Neural progenitor cell (in vitro differentiated cells): ENCODE data around the gene DLG2. TPM values are rescaled to one million over a fixed set of nuclear protein-coding genes. Genes with fewer than 3 reads are reported as not detected.

Experiments
- DNase-seq: peaks from one replicate; pipeline ENCODE4 v3.0.0-alpha.2; 2016; ENCODE audit warnings: low spot score
- H2AFZ ChIP-seq: fragments of 200-600 bp; sonication (generic); replicated peaks from 2 replicates; pipeline ENCODE4 v1.6.1; 2016; ENCODE audit warnings: antibody characterized with exemption
- H3F3A ChIP-seq: fragments of 200-600 bp; sonication (generic); 2 replicates; pipeline ENCODE4 v1.6.1; 2016; ENCODE audit warnings: antibody characterized with exemption, low read depth
- H3K27ac ChIP-seq: fragments of 200-600 bp; sonication (generic); 2 replicates; pipeline ENCODE4 v1.5.1; 2016; ENCODE audit warnings: mild to moderate bottlenecking
- H3K27me3 ChIP-seq: fragments of 200-600 bp; sonication (generic); 2 replicates; pipeline ENCODE4 v1.6.1; 2016; ENCODE audit warnings: mild to moderate bottlenecking, moderate library complexity
- H3K36me3 ChIP-seq: fragments of 200-600 bp; sonication (generic); 2 replicates; pipeline ENCODE4 v1.5.1; 2016
- H3K4me1 ChIP-seq: fragments of 200-600 bp; sonication (generic); 2 replicates; pipeline ENCODE4 v1.6.1; 2016; ENCODE audit warnings: mixed run types
- H3K4me2 ChIP-seq: fragments of 200-600 bp; sonication (generic); 2 replicates; pipeline ENCODE4 v1.6.1; 2016
- H3K4me3 ChIP-seq: fragments of 200-600 bp; sonication (generic); 2 replicates; pipeline ENCODE4 v1.5.1; 2016
- H3K79me2 ChIP-seq: fragments of 200-600 bp; sonication (generic); 2 replicates; pipeline ENCODE4 v1.6.1; 2016; ENCODE audit warnings: low read depth
- H3K9ac ChIP-seq: fragments of 200-600 bp; sonication (generic); 2 replicates; pipeline ENCODE4 v1.6.1; 2016
- H3K9me3 ChIP-seq: fragments of 200-600 bp; sonication (generic); 2 replicates; pipeline ENCODE4 v1.5.1; 2016; ENCODE audit warnings: low read depth
- H4K20me1 ChIP-seq: fragments of 200-600 bp; sonication (generic); 2 replicates; pipeline ENCODE4 v1.6.1; 2016; ENCODE audit warnings: low read depth
- H3K27ac Mint-ChIP-seq: 3 replicates; pipeline ENCODE4 v1.8.0; 2021; ENCODE audit warnings: mixed read lengths
- H3K27me3 Mint-ChIP-seq: 2 replicates; pipeline ENCODE4 v1.8.0; 2022; ENCODE audit warnings: low read depth, mild to moderate bottlenecking, inconsistent platforms, moderate library complexity, mixed read lengths; ENCODE audit not compliant: insufficient read depth
- H3K36me3 Mint-ChIP-seq: 3 replicates; pipeline ENCODE4 v1.8.0; 2021; ENCODE audit warnings: mixed read lengths
- H3K4me1 Mint-ChIP-seq: 3 replicates; pipeline ENCODE4 v1.8.0; 2021; ENCODE audit warnings: mixed read lengths
- H3K4me3 Mint-ChIP-seq: 3 replicates; pipeline ENCODE4 v1.8.0; 2021; ENCODE audit warnings: mild to moderate bottlenecking, moderate library complexity, mixed read lengths
- H3K9me3 Mint-ChIP-seq: 3 replicates; pipeline ENCODE4 v1.8.0; 2020; ENCODE audit warnings: mixed read lengths
- CTCF ChIP-seq: fragments of 200-600 bp; sonication (generic); IDR thresholded peaks from 2 replicates; pipeline ENCODE4 v1.5.1; 2017; ENCODE audit warnings: antibody characterized with exemption, mild to moderate bottlenecking
- EZH2 ChIP-seq: fragments of 200-600 bp; sonication (generic); IDR thresholded peaks from 2 replicates; pipeline ENCODE4 v1.6.1; 2017; ENCODE audit warnings: antibody characterized with exemption, mild to moderate bottlenecking, moderate library complexity
- EZH2phosphoT487 ChIP-seq: fragments of 200-600 bp; sonication (generic); IDR thresholded peaks from 2 replicates; pipeline ENCODE4 v1.6.1; 2017; ENCODE audit warnings: antibody characterized with exemption
- total RNA-seq: library from RNA; depleted of rRNA; stranded (reverse); fragments of >200 nt; gene quantifications from 2 replicates; pipeline ENCODE4 v1.2.3, GENCODE V29; 2015; ENCODE audit warnings: low replicate concordance

The DLG2 gene
- total RNA-seq, 1 donor from 2014 or later = 7.5 TPM

- Histone ChIP-seq H4K20me1 (peaks cover 26% of the 10 kb centered on the region), H3K4me3 (no peak overlapping the region), H3K27me3 (peaks cover 58% of the 10 kb centered on the region), H3K9me3 (no peaks in the 10 kb centered on the region), H3K27ac (no peak overlapping the region), H3K4me1 (peaks cover 26% of the 10 kb centered on the region), H3F3A (peaks cover 18% of the 10 kb centered on the region), H3K4me2 (no peak overlapping the region), H2AFZ (no peak overlapping the region), H3K79me2 (no peaks in the 10 kb centered on the region), H3K36me3 (no peaks in the 10 kb centered on the region), H3K9ac (no peak overlapping the region)
- Mint-ChIP-seq H3K4me1 (peaks cover 22% of the 10 kb centered on the region), H3K27ac (no peak overlapping the region), H3K9me3 (no peaks in the 10 kb centered on the region), H3K36me3 (no peaks in the 10 kb centered on the region), H3K4me3 (no peak overlapping the region), H3K27me3 (peaks cover 9% of the 10 kb centered on the region)
- no peak for DNase-seq
- no peak for TF ChIP-seq CTCF
- no peak for TF ChIP-seq EZH2
- no peak for TF ChIP-seq EZH2phosphoT487
Measured at GRCh38 chr11:84105148-84105547, 1522.0 kb downstream of the DLG2 start.

- peak; percentile 87 for DNase-seq
- Histone ChIP-seq H3K4me1 (peaks cover 25% of the 10 kb centered on the region), H3K36me3 (no peaks in the 10 kb centered on the region), H3K9me3 (no peaks in the 10 kb centered on the region), H3K27me3 (peaks cover 73% of the 10 kb centered on the region), H3K4me2 (peak overlapping the region; percentile 27), H3K4me3 (no peak overlapping the region), H3K9ac (no peak overlapping the region), H3F3A (peaks cover 18% of the 10 kb centered on the region), H3K79me2 (no peaks in the 10 kb centered on the region), H3K27ac (peak overlapping the region; percentile 46), H2AFZ (no peak overlapping the region), H4K20me1 (peaks cover 26% of the 10 kb centered on the region)
- no peaks in the 10 kb centered on the region for H3K9me3 Mint-ChIP-seq
- TF ChIP-seq EZH2phosphoT487 (peak; percentile 99), CTCF (no peak), EZH2 (no peak)
- peaks cover 22% of the 10 kb centered on the region for H3K4me1 Mint-ChIP-seq
- peaks cover 15% of the 10 kb centered on the region for H3K27me3 Mint-ChIP-seq
- no peak overlapping the region for H3K27ac Mint-ChIP-seq
- no peak overlapping the region for H3K4me3 Mint-ChIP-seq
- H3K36me3 Mint-ChIP-seq = no peaks in the 10 kb centered on the region
Measured at GRCh38 chr11:84103096-84103495, 1524.0 kb downstream of the DLG2 start.

GRCh38 chr11:84097186-84097585, 1530.0 kb downstream of the DLG2 start:
- Mint-ChIP-seq H3K27ac (no peak overlapping the region), H3K9me3 (no peaks in the 10 kb centered on the region), H3K4me3 (no peak overlapping the region), H3K36me3 (no peaks in the 10 kb centered on the region), H3K27me3 (peaks cover 12% of the 10 kb centered on the region), H3K4me1 (peaks cover 8% of the 10 kb centered on the region)
- H3K27me3 ChIP-seq = peaks cover 48% of the 10 kb centered on the region
- TF ChIP-seq EZH2phosphoT487 (no peak), CTCF (no peak), EZH2 (no peak)
- peaks cover 2% of the 10 kb centered on the region for H3F3A ChIP-seq
- H3K4me2 ChIP-seq = no peak overlapping the region
- H3K4me3 ChIP-seq = no peak overlapping the region
- no peak for DNase-seq
- H3K9ac ChIP-seq = no peak overlapping the region
- H3K4me1 ChIP-seq = peaks cover 2% of the 10 kb centered on the region
- no peaks in the 10 kb centered on the region for H3K9me3 ChIP-seq
- H3K79me2 ChIP-seq = no peaks in the 10 kb centered on the region
- peaks cover 8% of the 10 kb centered on the region for H4K20me1 ChIP-seq
- no peak overlapping the region for H2AFZ ChIP-seq
- no peak overlapping the region for H3K27ac ChIP-seq
- no peaks in the 10 kb centered on the region for H3K36me3 ChIP-seq
